ENCODE measurements around the gene DEFB132.
"Not testable (repeated sequence)": the region's sequence is repeated elsewhere in the genome, so short reads cannot be mapped to it uniquely, and the experiment has no call there.

Gene DEFB132

GRCh38 chr20:257419-257818 lies at the start of gene DEFB132:
TSS of gene DEFB132 (plus strand) at chr20:257724. CDS start at chr20:257779, 55 bp downstream.
- no peak for DNase-seq (ENCODE audit: low spot score)

GRCh38 chr20:208942-209566 lies 48.5 kb upstream of the DEFB132 start:
- DNase-seq (ENCODE audit: low spot score), result peak; percentile 39

GRCh38 chr20:210809-211502 lies 46.6 kb upstream of the DEFB132 start:
- no peak for DNase-seq (ENCODE audit: low spot score)

- no peak for DNase-seq (ENCODE audit: low spot score)
These were observed 43.1 kb upstream of the DEFB132 start for GRCh38 chr20:214383-214782.

- DNase-seq (ENCODE audit: low spot score), result no peak
These were observed 41.7 kb upstream of the DEFB132 start for GRCh38 chr20:215796-216195.

GRCh38 chr20:217266-217665 lies 40.3 kb upstream of the DEFB132 start:
- DNase-seq (ENCODE audit: low spot score), result no peak

- DNase-seq (ENCODE audit: low spot score), result peak; percentile 34
These were observed 38.0 kb upstream of the DEFB132 start for GRCh38 chr20:219290-220115.

- DNase-seq (ENCODE audit: low spot score), result no peak
These were observed 36.2 kb upstream of the DEFB132 start for GRCh38 chr20:221258-221830.

- not testable (repeated sequence) for DNase-seq (ENCODE audit: low spot score)
These were observed 31.6 kb upstream of the DEFB132 start for GRCh38 chr20:225879-226278.

GRCh38 chr20:226958-227357 lies 30.6 kb upstream of the DEFB132 start, which contains the start of gene DEFB129:
TSS of gene DEFB129 (plus strand) at chr20:227258. CDS start at chr20:227289, 31 bp downstream.
- DNase-seq (ENCODE audit: low spot score), result no peak

GRCh38 chr20:227439-228105 lies 30.0 kb upstream of the DEFB132 start:
- peak; percentile 32 for DNase-seq (ENCODE audit: low spot score)

- DNase-seq (ENCODE audit: low spot score), result peak; percentile 44
These were observed 21.6 kb upstream of the DEFB132 start for GRCh38 chr20:235891-236290.

- DNase-seq (ENCODE audit: low spot score), result peak; percentile 74
These were observed 20.0 kb upstream of the DEFB132 start for GRCh38 chr20:237489-237888.

GRCh38 chr20:237929-238328 lies 19.6 kb upstream of the DEFB132 start:
- DNase-seq (ENCODE audit: low spot score), result no peak

GRCh38 chr20:242905-243304 lies 14.6 kb upstream of the DEFB132 start:
- DNase-seq (ENCODE audit: low spot score), result no peak

GRCh38 chr20:251354-251753 lies 6.2 kb upstream of the DEFB132 start:
- DNase-seq (ENCODE audit: low spot score), result no peak

- no peak for DNase-seq (ENCODE audit: low spot score)
These were observed 4.7 kb upstream of the DEFB132 start for GRCh38 chr20:252801-253200.

GRCh38 chr20:253447-253846 lies 4.1 kb upstream of the DEFB132 start:
- DNase-seq (ENCODE audit: low spot score), result not testable (repeated sequence)

- no peak for DNase-seq (ENCODE audit: low spot score)
These were observed 840 bp downstream of the DEFB132 start for GRCh38 chr20:258269-258858.

- peak; percentile 14 for DNase-seq (ENCODE audit: low spot score)
These were observed 1.4 kb downstream of the DEFB132 start for GRCh38 chr20:258963-259362.

GRCh38 chr20:259981-260380 lies 2.5 kb downstream of the DEFB132 start:
- DNase-seq (ENCODE audit: low spot score), result no peak

Measured in Ammon's horn (tissue), 1 donor.